ENCODE data around the gene MIEF1. TPM values are rescaled to one million over a fixed set of nuclear protein-coding genes. Genes with fewer than 3 reads are reported as not detected.

The MIEF1 gene
- total RNA-seq, 2 donors from 2014 or later: 14.4 to 22.1 TPM

- H3K4me1 ChIP-seq: no peaks in the 10 kb centered on the region
- TF ChIP-seq CTCF (IDR thresholded peaks at IDR 0.05): no peak
- H3K27ac ChIP-seq: no peak overlapping the region
- H3K27me3 ChIP-seq: no peaks in the 10 kb centered on the region
- no peak for DNase-seq (ENCODE audit: low spot score)
- no peaks in the 10 kb centered on the region for H3K36me3 ChIP-seq
- no peaks in the 10 kb centered on the region for H3K9me3 ChIP-seq
- H3K4me3 ChIP-seq: no peak overlapping the region
Measured at GRCh38 chr22:39567135-39567946, 65.3 kb downstream of the MIEF1 start.

Other genes starting within 250 kb of the MIEF1 start
- gene RPL3, start 182.7 kb upstream of the MIEF1 start, total RNA-seq: 1,000 to 10,000 TPM in 1 of 2 donors, 100 to 1,000 TPM in 1; 440 to 1,190 TPM
- gene SYNGR1, start 152.3 kb upstream of the MIEF1 start, total RNA-seq: 10 to 100 TPM; 29.4 to 29.5 TPM
- 10 to 100 TPM; 13.0 to 13.7 TPM for gene TAB1, start 102.5 kb upstream of the MIEF1 start, total RNA-seq
- gene MGAT3, start 45.3 kb upstream of the MIEF1 start, total RNA-seq: 10 to 100 TPM in 1 of 2 donors, 1 to 10 TPM in 1; 2.9 to 11.3 TPM
- 100 to 1,000 TPM; 155 to 256 TPM for gene ATF4, start 18.3 kb downstream of the MIEF1 start, total RNA-seq
- gene RPS19BP1, start 30.5 kb downstream of the MIEF1 start, total RNA-seq: 100 to 1,000 TPM in 1 of 2 donors, 10 to 100 TPM in 1; 88.1 to 135 TPM
- gene CACNA1I, start 68.5 kb downstream of the MIEF1 start, total RNA-seq: under 1 TPM in 1 of 2 donors, not detected in 1; 0.08 TPM